T-helper 2 cell treated with Interferon-gamma antibody and Interleukin-4, amounts not matched to agents 100 ng/mL and 5 ng/mL, for 36 hours (primary cell): ENCODE data around the gene CYP1A1. TPM values are rescaled to one million over a fixed set of nuclear protein-coding genes. Genes with fewer than 3 reads are reported as not detected.

Source experiments
- intact Hi-C: fragments of 100-400 bp; cut with micrococcal nuclease; formaldehyde crosslinking; loops from one replicate; pipeline ENCODE4 v1.15.1; 2023
- total RNA-seq: library from RNA; stranded (reverse); gene quantifications from 2 replicates; pipeline ENCODE4 v1.2.3, GENCODE V29; 2022

Gene CYP1A1
- total RNA-seq, 1 donor from 2014 or later: 1.0 TPM

DNA sequence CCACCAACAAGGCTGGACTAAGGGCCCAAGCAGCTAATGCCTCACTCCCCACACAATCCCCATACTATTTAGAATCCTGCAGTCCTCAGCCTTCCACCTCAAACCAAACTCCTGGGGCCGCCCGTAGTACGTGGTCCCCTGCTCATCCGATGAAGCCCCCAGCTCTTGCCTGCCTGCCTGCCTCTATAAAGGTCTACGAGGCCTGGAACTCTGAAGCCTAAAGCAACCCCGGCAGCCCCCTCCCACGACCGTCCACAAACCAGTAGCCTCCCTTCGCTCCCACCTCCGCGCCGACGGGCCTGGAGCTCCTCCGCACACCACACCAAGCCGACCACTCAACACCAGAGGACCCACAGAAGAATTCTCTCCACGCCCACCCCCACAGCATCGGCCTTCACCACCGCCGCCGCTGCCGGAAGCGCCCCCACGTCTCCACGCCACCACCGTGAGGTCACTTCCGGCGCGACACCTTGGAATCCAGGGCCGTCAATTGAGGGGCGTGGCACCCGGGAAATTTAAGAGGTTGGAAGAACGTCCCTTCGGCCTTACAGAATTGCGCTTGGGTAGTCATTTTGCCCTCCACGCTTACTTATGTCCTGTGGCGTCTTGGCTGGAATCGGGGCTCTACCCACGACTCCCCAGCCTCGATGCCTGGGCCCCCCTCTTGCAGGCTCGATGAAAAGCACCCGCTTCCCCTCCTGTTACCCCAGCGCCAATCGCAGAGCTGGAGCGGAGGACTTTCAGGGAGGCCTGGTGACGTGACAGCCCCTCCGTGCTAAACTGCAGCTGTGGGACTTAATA lies 29.5 kb downstream of the CYP1A1 start, which contains the start of gene EDC3:
Gene EDC3 (minus strand): TSS at position 428 of the 801 bp plus-strand sequence. CDS start 20,900 bp downstream, outside the sequence.
- intact Hi-C loops: no loop called here

DNA sequence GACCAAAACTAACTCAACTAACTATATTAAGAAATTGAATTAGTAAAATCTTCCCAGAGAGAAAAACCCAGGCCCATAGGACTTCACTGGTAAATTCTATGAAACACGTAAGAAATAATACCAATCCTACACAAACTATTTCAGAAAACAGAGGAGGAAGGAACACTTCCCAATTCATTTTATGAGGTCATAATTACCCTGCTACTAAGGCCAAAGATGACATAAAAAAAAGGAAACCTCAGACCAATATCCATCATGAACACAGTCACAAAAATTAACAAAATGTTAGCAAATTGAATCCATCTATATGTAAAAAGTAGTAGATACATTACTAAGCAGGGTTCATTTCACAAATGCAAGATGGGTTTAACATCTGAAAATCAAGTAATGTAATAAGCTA lies 33.0 kb downstream of the CYP1A1 start:
- intact Hi-C loops: no loop called here

DNA sequence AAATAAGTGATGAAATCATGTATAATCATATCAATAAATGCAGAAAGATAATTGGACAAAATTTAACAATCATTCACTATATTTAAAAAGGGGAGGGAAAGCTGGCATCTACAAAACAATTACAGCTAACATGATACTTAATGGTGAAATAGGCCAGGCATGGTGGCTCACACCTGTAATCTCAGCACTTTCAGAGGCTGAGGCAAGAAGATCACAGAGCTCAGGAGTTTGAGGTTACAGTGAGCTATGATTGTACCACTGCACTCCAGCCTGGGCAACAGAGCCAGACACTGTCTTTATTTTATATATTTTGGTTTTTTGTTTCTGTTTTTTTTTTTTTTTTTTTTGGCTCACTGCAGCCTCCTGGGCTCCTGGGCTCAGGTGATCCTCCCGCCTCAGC lies 41.6 kb downstream of the CYP1A1 start:
- intact Hi-C loops: no loop called here

DNA sequence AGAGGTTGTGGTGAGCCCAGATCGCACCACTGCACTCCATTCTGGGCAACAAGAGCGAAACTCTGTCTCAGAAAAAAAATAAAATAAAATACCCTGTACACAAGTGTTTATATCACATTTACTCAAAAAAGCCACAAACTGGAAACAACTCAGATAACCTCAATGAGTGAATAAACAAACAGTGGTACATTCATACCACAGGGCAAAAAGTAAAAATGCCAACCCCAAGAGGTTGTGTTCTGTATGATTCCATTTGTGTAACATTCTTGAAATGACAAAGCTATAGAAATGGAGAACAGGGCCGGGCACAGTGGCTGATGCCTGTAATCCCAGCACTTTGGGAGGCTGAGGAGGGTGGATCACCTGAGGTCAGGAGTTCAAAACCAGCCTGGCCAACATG lies 42.4 kb downstream of the CYP1A1 start:
- intact Hi-C loops: no loop called here

DNA sequence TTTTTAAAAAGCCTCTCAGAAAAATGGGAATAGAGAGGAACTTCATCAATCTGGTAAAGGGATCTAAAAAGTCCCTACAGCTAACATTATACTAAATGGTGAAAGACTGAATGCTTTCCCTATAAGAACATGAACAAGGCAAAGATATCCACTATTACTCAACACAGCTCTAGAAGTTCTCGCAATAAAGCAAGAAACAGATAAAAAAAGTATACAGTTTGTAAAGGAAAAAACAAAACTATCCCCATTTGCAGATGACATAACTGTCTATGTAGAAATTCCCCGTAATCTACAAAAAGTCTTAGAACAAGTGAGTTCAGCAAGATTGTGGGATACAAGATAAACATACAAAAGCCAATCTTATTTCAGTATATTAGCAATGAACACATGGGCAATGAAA lies 44.9 kb downstream of the CYP1A1 start:
- intact Hi-C loops: no loop called here

DNA sequence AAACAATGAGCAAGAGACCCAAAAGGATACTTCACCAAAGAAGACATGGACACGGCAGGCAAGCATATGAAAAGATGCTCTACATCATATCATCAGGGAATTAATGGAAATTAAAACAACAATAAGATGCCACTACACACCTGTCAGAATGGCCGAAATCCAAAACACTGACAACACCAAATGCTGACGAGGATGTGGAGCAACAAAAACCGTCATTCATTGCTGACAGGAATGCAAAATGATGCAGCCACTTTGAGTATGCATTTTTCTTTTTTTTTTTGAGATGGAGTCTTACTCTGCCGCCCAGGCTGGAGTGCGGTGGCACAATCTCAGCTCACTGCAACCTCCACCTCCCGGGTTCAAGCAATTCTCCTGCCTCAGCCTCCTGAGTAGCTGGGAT lies 48.5 kb downstream of the CYP1A1 start:
- intact Hi-C loops: no loop called here

DNA sequence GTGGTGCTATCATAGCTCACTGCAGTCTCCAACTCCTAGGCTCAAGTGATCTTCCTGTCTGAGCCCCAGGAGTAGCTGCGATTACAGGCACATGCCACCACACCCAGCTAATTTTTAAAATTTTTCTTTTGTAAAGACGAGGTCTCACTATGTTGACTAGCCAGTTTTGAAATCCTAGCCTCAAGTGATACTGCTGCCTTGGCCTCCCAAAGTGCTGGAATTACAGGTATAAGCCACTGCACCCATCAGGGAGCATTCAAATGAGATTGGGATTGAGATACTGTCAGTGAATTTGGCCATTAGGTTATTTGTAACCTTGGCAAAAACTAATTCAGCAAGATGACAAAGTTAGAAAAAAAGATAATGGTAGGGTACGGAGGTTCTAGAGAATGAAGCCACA lies 51.2 kb downstream of the CYP1A1 start:
- intact Hi-C loops: no loop called here

DNA sequence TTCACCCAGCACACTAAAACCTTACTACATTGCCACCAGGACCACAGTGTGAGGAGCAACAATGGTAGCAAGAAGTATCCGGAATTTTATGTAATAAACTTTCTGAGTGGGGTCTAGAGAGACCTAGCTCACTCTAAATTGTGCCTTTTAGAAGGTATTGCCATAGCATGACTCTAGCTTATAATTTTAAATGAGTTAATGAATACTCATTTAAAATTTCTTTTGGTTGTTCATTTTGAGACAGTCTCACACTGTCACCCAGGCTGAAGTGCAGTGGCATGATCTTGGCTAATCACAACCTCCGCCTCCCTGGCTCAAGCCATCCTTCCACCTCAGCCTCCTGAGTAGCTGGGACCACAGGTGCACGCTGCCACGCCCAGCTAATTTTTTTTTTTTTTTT lies 55.7 kb downstream of the CYP1A1 start:
- intact Hi-C loops: no loop called here

Other genes with a start within 250 kb of the CYP1A1 start
- 32.7 and 35.7 TPM in 2 replicates for gene ARID3B, start 184.3 kb downstream of the CYP1A1 start, total RNA-seq
- 102 and 104 TPM in 2 replicates for gene CLK3, start 109.7 kb downstream of the CYP1A1 start, total RNA-seq
- 43.4 and 47.9 TPM in 2 replicates for gene EDC3, start 29.5 kb downstream of the CYP1A1 start, total RNA-seq
- gene CYP1A2, start 23.3 kb upstream of the CYP1A1 start, total RNA-seq: not detected in 2 replicates
- 407 and 408 TPM in 2 replicates for gene CSK, start 56.6 kb upstream of the CYP1A1 start, total RNA-seq
- 0.64 and 0.93 TPM in 2 replicates for gene LMAN1L, start 87.3 kb upstream of the CYP1A1 start, total RNA-seq
- 0.25 TPM in 2 replicates for gene CPLX3, start 101.1 kb upstream of the CYP1A1 start, total RNA-seq
- 55.4 and 59.6 TPM in 2 replicates for gene ULK3, start 117.6 kb upstream of the CYP1A1 start, total RNA-seq
- gene SCAMP2, start 147.8 kb upstream of the CYP1A1 start, total RNA-seq: 132 and 135 TPM in 2 replicates
- 67.2 and 69.0 TPM in 2 replicates for gene MPI, start 164.5 kb upstream of the CYP1A1 start, total RNA-seq
- gene FAM219B, start 181.3 kb upstream of the CYP1A1 start, total RNA-seq: 85.8 and 86.5 TPM in 2 replicates
- 281 and 287 TPM in 2 replicates for gene COX5A, start 212.5 kb upstream of the CYP1A1 start, total RNA-seq
- gene RPP25, start 231.2 kb upstream of the CYP1A1 start, total RNA-seq: 9.6 and 10.3 TPM in 2 replicates